ENCODE data around the gene RGS9. TPM values are rescaled to one million over a fixed set of nuclear protein-coding genes. Genes with fewer than 3 reads are reported as not detected.

The RGS9 gene
- total and polyA plus RNA-seq, 2 donors (not counting 1 experiment from before 2014, with no cell fraction given), result 0.36 to 3.4 TPM

DNA sequence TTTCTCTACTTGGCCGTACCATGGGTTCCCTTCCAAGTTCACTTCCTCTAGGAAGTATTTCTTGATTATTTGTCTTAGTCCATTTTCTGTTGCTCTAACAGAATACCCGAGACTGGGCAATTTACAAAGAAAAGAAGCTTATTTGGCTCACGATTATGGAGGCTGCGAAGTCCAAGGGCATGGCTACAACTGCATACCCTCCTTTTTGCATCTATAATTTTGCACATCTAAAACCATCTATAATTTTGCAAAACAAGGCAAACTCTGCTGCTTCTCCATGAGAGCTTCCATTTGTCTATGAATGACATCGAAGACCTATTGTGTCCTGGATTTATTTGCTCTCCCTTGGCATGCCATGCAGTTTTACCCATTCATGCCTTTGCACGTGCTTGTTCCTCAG lies 27.6 kb upstream of the RGS9 start:
- no peak overlapping the region for H2AFZ ChIP-seq (ENCODE audit: insufficient read depth, low read depth, low read length, poor library complexity, severe bottlenecking)
- CTCF ChIA-PET, result no interaction called here
- no peaks in the 10 kb centered on the region for H3K4me1 ChIP-seq (ENCODE audit: control insufficient read depth in 2 of 2, insufficient read depth in 2 of 2, low read length in 2 of 2)
- no peak overlapping the region for H3K9ac ChIP-seq (ENCODE audit: low read length)
- intact Hi-C loops (cut with micrococcal nuclease), result no loop called here
- no peaks in the 10 kb centered on the region for H3K4me1 Mint-ChIP-seq
- no peak overlapping the region for H3K4me2 ChIP-seq (replicated peaks; ENCODE audit: low read depth, low read length, poor library complexity, severe bottlenecking)
- no peak for DNase-seq
- peaks cover 8% of the 10 kb centered on the region for H3K27me3 Mint-ChIP-seq
- H3K4me3 ChIP-seq (ENCODE audit: control extremely low read depth in 1 of 5, extremely low read depth in 1 of 5, insufficient read depth in 1 of 5, low read depth in 2 of 5, low read length in 4 of 5), result no peak overlapping the region
- no peak overlapping the region for H3K4me3 Mint-ChIP-seq
- H3K9me3 ChIP-seq (ENCODE audit: control extremely low read depth in 1 of 3, control insufficient read depth in 2 of 3, insufficient read depth in 1 of 3, low read length in 2 of 3), result no peaks in the 10 kb centered on the region
- H3K27ac ChIP-seq (ENCODE audit: low read length in 2 of 2), result no peak overlapping the region
- no peak for TF ChIP-seq EZH2 (IDR thresholded peaks at IDR 0.05; ENCODE audit: borderline replicate concordance, insufficient read depth, low read depth, low read length, poor library complexity, severe bottlenecking)
- TF ChIP-seq, protein P1, sequence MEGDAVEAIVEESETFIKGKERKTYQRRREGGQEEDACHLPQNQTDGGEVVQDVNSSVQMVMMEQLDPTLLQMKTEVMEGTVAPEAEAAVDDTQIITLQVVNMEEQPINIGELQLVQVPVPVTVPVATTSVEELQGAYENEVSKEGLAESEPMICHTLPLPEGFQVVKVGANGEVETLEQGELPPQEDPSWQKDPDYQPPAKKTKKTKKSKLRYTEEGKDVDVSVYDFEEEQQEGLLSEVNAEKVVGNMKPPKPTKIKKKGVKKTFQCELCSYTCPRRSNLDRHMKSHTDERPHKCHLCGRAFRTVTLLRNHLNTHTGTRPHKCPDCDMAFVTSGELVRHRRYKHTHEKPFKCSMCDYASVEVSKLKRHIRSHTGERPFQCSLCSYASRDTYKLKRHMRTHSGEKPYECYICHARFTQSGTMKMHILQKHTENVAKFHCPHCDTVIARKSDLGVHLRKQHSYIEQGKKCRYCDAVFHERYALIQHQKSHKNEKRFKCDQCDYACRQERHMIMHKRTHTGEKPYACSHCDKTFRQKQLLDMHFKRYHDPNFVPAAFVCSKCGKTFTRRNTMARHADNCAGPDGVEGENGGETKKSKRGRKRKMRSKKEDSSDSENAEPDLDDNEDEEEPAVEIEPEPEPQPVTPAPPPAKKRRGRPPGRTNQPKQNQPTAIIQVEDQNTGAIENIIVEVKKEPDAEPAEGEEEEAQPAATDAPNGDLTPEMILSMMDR (IDR thresholded peaks at IDR 0.05), result no peak
- no peaks in the 10 kb centered on the region for H4K20me1 ChIP-seq (ENCODE audit: control insufficient read depth, insufficient read depth, low read length, poor library complexity, severe bottlenecking)
- POLR2A ChIA-PET, result no interaction called here
- 67% methylated on average over 4 of the region's 6 CpGs for WGBS (ENCODE audit: insufficient coverage)
- H3K36me3 ChIP-seq (replicated peaks in 1 of 2; ENCODE audit: control extremely low read depth in 1 of 2, control insufficient read depth in 1 of 2, extremely low read depth in 1 of 2, insufficient read depth in 2 of 2, low read length in 1 of 2), result no peaks in the 10 kb centered on the region
- no peaks in the 10 kb centered on the region for H3K27me3 ChIP-seq (replicated peaks in 1 of 4; ENCODE audit: control extremely low read depth in 1 of 4, control insufficient read depth in 3 of 4, insufficient read depth in 4 of 4, low read length in 3 of 4)
- no peak overlapping the region for H3K27ac Mint-ChIP-seq
- H3K9me3 Mint-ChIP-seq (ENCODE audit: insufficient read depth), result no peaks in the 10 kb centered on the region
- ATAC-seq (ENCODE audit: low read depth), result no peak
- H3K79me2 ChIP-seq (ENCODE audit: control insufficient read depth, insufficient read depth, low read length), result no peaks in the 10 kb centered on the region

DNA sequence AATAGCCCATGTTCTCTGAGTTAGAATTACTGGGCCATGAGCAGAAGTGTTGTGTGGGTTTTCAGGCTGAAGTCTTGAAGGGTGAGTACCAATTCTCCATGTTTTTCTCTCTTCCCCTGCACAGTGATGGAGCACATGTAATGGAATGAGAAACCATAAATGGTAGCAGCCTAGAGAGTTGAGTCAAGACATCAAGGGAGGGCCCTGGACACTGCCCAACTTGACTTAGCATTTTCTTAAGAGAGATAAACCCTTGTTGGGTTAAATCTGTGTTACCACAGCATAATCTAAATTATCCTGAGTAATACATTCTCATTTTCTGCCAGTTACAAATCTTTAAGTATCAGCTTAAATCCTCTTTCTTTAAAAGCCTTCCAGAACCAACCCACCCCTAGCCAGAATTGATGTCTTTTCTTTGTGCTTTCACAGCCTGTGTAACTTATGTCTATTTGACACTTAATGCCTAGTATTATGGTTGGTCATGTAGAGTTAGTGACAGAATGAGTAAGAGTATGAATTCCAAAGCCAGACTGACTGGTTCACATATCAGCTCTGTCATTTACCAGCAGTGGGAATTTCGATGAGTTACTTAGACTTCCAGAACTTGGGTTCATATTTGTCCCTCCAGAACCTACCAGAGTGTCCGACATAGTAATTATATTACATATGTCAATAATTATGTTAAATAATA lies 27.0 kb upstream of the RGS9 start:
- WGBS (ENCODE audit: insufficient coverage), result no CpG with 5 or more reads among the region's 2 CpGs
- no peak overlapping the region for H2AFZ ChIP-seq (ENCODE audit: insufficient read depth, low read depth, low read length, poor library complexity, severe bottlenecking)
- ATAC-seq (ENCODE audit: low read depth) (no peak), DNase-seq (no peak)
- no peaks in the 10 kb centered on the region for H3K9me3 ChIP-seq (ENCODE audit: control extremely low read depth in 1 of 3, control insufficient read depth in 2 of 3, insufficient read depth in 1 of 3, low read length in 2 of 3)
- Mint-ChIP-seq H3K4me3 (no peak overlapping the region), H3K4me1 (no peaks in the 10 kb centered on the region), H3K9me3 (ENCODE audit: insufficient read depth) (no peaks in the 10 kb centered on the region), H3K27ac (no peak overlapping the region), H3K27me3 (peaks cover 8% of the 10 kb centered on the region)
- POLR2A ChIA-PET, result no interaction called here
- H3K27me3 ChIP-seq (replicated peaks in 1 of 4; ENCODE audit: control extremely low read depth in 1 of 4, control insufficient read depth in 3 of 4, insufficient read depth in 4 of 4, low read length in 3 of 4), result no peaks in the 10 kb centered on the region
- TF ChIP-seq, protein P1 (IDR thresholded peaks at IDR 0.05), result no peak
- no peak for TF ChIP-seq EZH2 (IDR thresholded peaks at IDR 0.05; ENCODE audit: borderline replicate concordance, insufficient read depth, low read depth, low read length, poor library complexity, severe bottlenecking)
- H3K36me3 ChIP-seq (replicated peaks in 1 of 2; ENCODE audit: control extremely low read depth in 1 of 2, control insufficient read depth in 1 of 2, extremely low read depth in 1 of 2, insufficient read depth in 2 of 2, low read length in 1 of 2), result no peaks in the 10 kb centered on the region
- CTCF ChIA-PET, result no interaction called here
- H3K4me3 ChIP-seq (ENCODE audit: control extremely low read depth in 1 of 5, extremely low read depth in 1 of 5, insufficient read depth in 1 of 5, low read depth in 2 of 5, low read length in 4 of 5), result no peak overlapping the region
- H3K9ac ChIP-seq (ENCODE audit: low read length), result no peak overlapping the region
- H3K27ac ChIP-seq (ENCODE audit: low read length in 2 of 2), result no peak overlapping the region
- H3K4me1 ChIP-seq (ENCODE audit: control insufficient read depth in 2 of 2, insufficient read depth in 2 of 2, low read length in 2 of 2), result no peaks in the 10 kb centered on the region
- H4K20me1 ChIP-seq (ENCODE audit: control insufficient read depth, insufficient read depth, low read length, poor library complexity, severe bottlenecking), result no peaks in the 10 kb centered on the region
- intact Hi-C loops (cut with micrococcal nuclease), result no loop called here
- H3K4me2 ChIP-seq (replicated peaks; ENCODE audit: low read depth, low read length, poor library complexity, severe bottlenecking), result no peak overlapping the region
- no peaks in the 10 kb centered on the region for H3K79me2 ChIP-seq (ENCODE audit: control insufficient read depth, insufficient read depth, low read length)
